Panc1 (cell line): ENCODE data around the gene CORIN. TPM values are rescaled to one million over a fixed set of nuclear protein-coding genes. Genes with fewer than 3 reads are reported as not detected.
"Not testable (repeated sequence)": the region's sequence is repeated elsewhere in the genome, so short reads cannot be mapped to it uniquely, and the experiment has no call there.

Experiments
- ATAC-seq: fragments of 200-7000 bp; cut with Tn5 transposase; 2 replicates; pipeline ENCODE4 v1.9.1; 2020; ENCODE audit warnings: mild to moderate bottlenecking, moderate library complexity
- BruUV-seq: library from RNA; stranded (reverse); fragments of 400-500 nt; replicated peaks from 2 replicates; lab custom pipeline; 2021; lab: Mats Ljungman, UMichigan
- CTCF ChIA-PET: fragments of 300-600 bp; sonication (Branson Sonifier 250); formaldehyde crosslinking; loops from one replicate; lab custom pipeline; 2022; ENCODE audit warnings: antibody characterized with exemption; lab: Charles Lee
- POLR2A ChIA-PET: fragments of 300-600 bp; sonication (Branson Sonifier 250); formaldehyde crosslinking; loops from one replicate; lab custom pipeline; 2022; ENCODE audit warnings: antibody characterized with exemption; lab: Charles Lee
- DNase-seq: peaks from one replicate; pipeline ENCODE4 v3.0.0-alpha.2; 2010; ENCODE audit warnings: low read depth, low spot score
- H3K27ac ChIP-seq: 2 replicates; pipeline ENCODE4 v1.5.1; 2011; ENCODE audit warnings: mild to moderate bottlenecking, low read length, inconsistent platforms
- H3K27me3 ChIP-seq: fragments of 200-500 bp; sonication (Bioruptor generic); 2 replicates; pipeline ENCODE4 v1.6.0; 2014; ENCODE audit warnings: low read length, inconsistent platforms; ENCODE audit not compliant: control insufficient read depth, insufficient read depth
- H3K36me3 ChIP-seq: fragments of 200-500 bp; sonication (Bioruptor generic); 2 replicates; pipeline ENCODE4 v1.5.1; 2014; ENCODE audit warnings: inconsistent platforms, mild to moderate bottlenecking, low read length, moderate library complexity; ENCODE audit not compliant: control insufficient read depth, insufficient read depth
- H3K4me1 ChIP-seq: 2 replicates; pipeline ENCODE4 v1.5.1; 2011; ENCODE audit warnings: inconsistent platforms, mild to moderate bottlenecking, low read length, moderate library complexity; ENCODE audit not compliant: control insufficient read depth, insufficient read depth
- H3K4me3 ChIP-seq, 2 experiments: 2 replicates each; pipeline ENCODE4 v1.5.1; 2011 to 2012; ENCODE audit warnings: low read depth in 2 of 2, low read length in 2 of 2, mild to moderate bottlenecking in 2 of 2, inconsistent platforms in 1 of 2, moderate library complexity in 1 of 2
- H3K9me3 ChIP-seq: fragments of 200-500 bp; sonication (Bioruptor generic); 2 replicates; pipeline ENCODE4 v1.5.1; 2014; ENCODE audit warnings: low read depth, mild to moderate bottlenecking, inconsistent platforms, low read length, moderate library complexity; ENCODE audit not compliant: control insufficient read depth, insufficient read depth
- CTCF ChIP-seq: fragments of 450-650 bp; IDR thresholded peaks from 2 replicates; pipeline ENCODE4 v1.5.1; 2017; ENCODE audit warnings: mild to moderate bottlenecking
- POLR2AphosphoS5 ChIP-seq: IDR thresholded peaks from 2 replicates; pipeline ENCODE4 v1.6.1; 2012; ENCODE audit warnings: mild to moderate bottlenecking, low read depth, low read length, moderate library complexity
- REST ChIP-seq, 2 experiments: IDR thresholded peaks; 2 replicates each; pipeline ENCODE4 v1.6.1; 2011 to 2012; ENCODE audit warnings: low read depth in 2 of 2, control low read depth in 1 of 2, low read length in 1 of 2, mild to moderate bottlenecking in 1 of 2, moderate library complexity in 1 of 2; ENCODE audit not compliant: insufficient read depth in 1 of 2
- SIN3A ChIP-seq: IDR thresholded peaks from 2 replicates; pipeline ENCODE4 v1.6.1; 2012; ENCODE audit warnings: low read depth, mild to moderate bottlenecking, low read length, moderate library complexity, borderline replicate concordance; ENCODE audit not compliant: insufficient read depth
- in situ Hi-C: cut with HindIII; loops from 2 replicates; pipeline ENCODE4 v1.10.0; 2016; ENCODE audit warnings: low sequenced_read_pairs, low pct_unique_long_range_greater_than_20kb
- intact Hi-C: fragments of 100-400 bp; cut with micrococcal nuclease; formaldehyde crosslinking; loops from one replicate; pipeline ENCODE4 v1.10.0; 2022; ENCODE audit not compliant: unreplicated experiment
- total RNA-seq: library from RNA; stranded (reverse); gene quantifications from one replicate; pipeline ENCODE4 v1.2.1, GENCODE V29; 2021; ENCODE audit not compliant: unreplicated experiment

The CORIN gene
- total RNA-seq, 1 experiment from 2014 or later, result not detected

GRCh38 chr4:47763279-47763678, 74.6 kb downstream of the CORIN start:
- intact Hi-C loops, result no loop called here
- Histone ChIP-seq H3K4me1 (no peaks in the 10 kb centered on the region), H3K27ac (no peak overlapping the region), H3K36me3 (no peaks in the 10 kb centered on the region), H3K9me3 (no peaks in the 10 kb centered on the region), H3K4me3 (no peak overlapping the region), H3K27me3 (no peaks in the 10 kb centered on the region)
- no peak for DNase-seq
- TF ChIP-seq POLR2AphosphoS5, result no peak
- no peak for TF ChIP-seq CTCF
- no peak for TF ChIP-seq REST (IDR thresholded peaks at IDR 0.05; ENCODE audit: insufficient read depth in 1 of 2, low read depth in 2 of 2, low read length in 1 of 2)
- no peak for TF ChIP-seq SIN3A
- in situ Hi-C loops, result no loop called here
- no peak for ATAC-seq
- ChIA-PET CTCF (no interaction called here), POLR2A (no interaction called here)
- no TSS peak for BruUV-seq

- Histone ChIP-seq H3K27me3 (no peaks in the 10 kb centered on the region), H3K9me3 (no peaks in the 10 kb centered on the region), H3K4me3 (no peak overlapping the region), H3K4me1 (no peaks in the 10 kb centered on the region), H3K27ac (no peak overlapping the region), H3K36me3 (no peaks in the 10 kb centered on the region)
- DNase-seq, result no peak
- CTCF ChIA-PET, result no interaction called here
- no peak for TF ChIP-seq REST (IDR thresholded peaks at IDR 0.05; ENCODE audit: insufficient read depth in 1 of 2, low read depth in 2 of 2, low read length in 1 of 2)
- no peak for TF ChIP-seq CTCF
- no peak for TF ChIP-seq POLR2AphosphoS5
- TF ChIP-seq SIN3A, result no peak
- in situ Hi-C loops, result no loop called here
- intact Hi-C loops, result no loop called here
- BruUV-seq, result no TSS peak
- no peak for ATAC-seq
- POLR2A ChIA-PET, result no interaction called here
These were observed 75.2 kb downstream of the CORIN start for GRCh38 chr4:47762376-47763266.

- POLR2A ChIA-PET, H3K36me3 ChIP-seq, H3K27me3 ChIP-seq, in situ Hi-C loops, CTCF ChIA-PET, intact Hi-C loops, BruUV-seq, H3K4me3 ChIP-seq, DNase-seq, H3K9me3 ChIP-seq, H3K4me1 ChIP-seq, H3K27ac ChIP-seq, ATAC-seq: not testable (repeated sequence)
These were observed 84.6 kb downstream of the CORIN start for GRCh38 chr4:47753316-47753715.
